ENCODE measurements around the gene ASPHD2.
"Not testable (repeated sequence)": the region's sequence is repeated elsewhere in the genome, so short reads cannot be mapped to it uniquely, and the experiment has no call there.

The ASPHD2 gene

GRCh38 chr22:26398741-26399153 lies 30.3 kb upstream of the ASPHD2 start:
- no peaks in the 10 kb centered on the region for H3K36me3 ChIP-seq (ENCODE audit: insufficient read depth, low read length)
- H3K4me3 ChIP-seq (ENCODE audit: low read length): no peak overlapping the region
- H3K27me3 ChIP-seq (ENCODE audit: control insufficient read depth, insufficient read depth, low read length): peaks cover 39% of the 10 kb centered on the region
- H3K4me2 ChIP-seq (ENCODE audit: low read length): peak overlapping the region; percentile 23
- H3K9me3 ChIP-seq (replicated peaks; ENCODE audit: low read length): no peaks in the 10 kb centered on the region
- no peak overlapping the region for H3K9ac ChIP-seq (ENCODE audit: low read depth, low read length)
- H3K4me1 ChIP-seq (ENCODE audit: control insufficient read depth, insufficient read depth, low read length): peaks cover 6% of the 10 kb centered on the region

GRCh38 chr22:26399289-26399688 lies 29.8 kb upstream of the ASPHD2 start:
- Histone ChIP-seq H3K36me3 (ENCODE audit: insufficient read depth, low read length) (no peaks in the 10 kb centered on the region), H3K27me3 (ENCODE audit: control insufficient read depth, insufficient read depth, low read length) (peaks cover 39% of the 10 kb centered on the region), H3K4me1 (ENCODE audit: control insufficient read depth, insufficient read depth, low read length) (peaks cover 6% of the 10 kb centered on the region), H3K4me2 (ENCODE audit: low read length) (peak overlapping the region; percentile 23), H3K4me3 (ENCODE audit: low read length) (no peak overlapping the region), H3K9me3 (replicated peaks; ENCODE audit: low read length) (no peaks in the 10 kb centered on the region), H3K9ac (ENCODE audit: low read depth, low read length) (no peak overlapping the region)

- Histone ChIP-seq H3K9ac (ENCODE audit: low read depth, low read length) (no peak overlapping the region), H3K9me3 (replicated peaks; ENCODE audit: low read length) (no peaks in the 10 kb centered on the region), H3K4me2 (ENCODE audit: low read length) (no peak overlapping the region), H3K4me3 (ENCODE audit: low read length) (no peak overlapping the region), H3K27me3 (ENCODE audit: control insufficient read depth, insufficient read depth, low read length) (peaks cover 26% of the 10 kb centered on the region), H3K36me3 (ENCODE audit: insufficient read depth, low read length) (no peaks in the 10 kb centered on the region), H3K4me1 (ENCODE audit: control insufficient read depth, insufficient read depth, low read length) (peaks cover 15% of the 10 kb centered on the region)
These were observed 27.3 kb upstream of the ASPHD2 start for GRCh38 chr22:26401726-26402125.

- H3K36me3 ChIP-seq (ENCODE audit: insufficient read depth, low read length): no peaks in the 10 kb centered on the region
- H3K9ac ChIP-seq (ENCODE audit: low read depth, low read length): no peak overlapping the region
- H3K27me3 ChIP-seq (ENCODE audit: control insufficient read depth, insufficient read depth, low read length): peaks cover 26% of the 10 kb centered on the region
- H3K4me1 ChIP-seq (ENCODE audit: control insufficient read depth, insufficient read depth, low read length): peaks cover 10% of the 10 kb centered on the region
- H3K4me3 ChIP-seq (ENCODE audit: low read length): no peak overlapping the region
- H3K4me2 ChIP-seq (ENCODE audit: low read length): no peak overlapping the region
- no peaks in the 10 kb centered on the region for H3K9me3 ChIP-seq (replicated peaks; ENCODE audit: low read length)
These were observed 24.1 kb upstream of the ASPHD2 start for GRCh38 chr22:26404851-26405421.

GRCh38 chr22:26406118-26406517 lies 22.9 kb upstream of the ASPHD2 start:
- no peaks in the 10 kb centered on the region for H3K36me3 ChIP-seq (ENCODE audit: insufficient read depth, low read length)
- H3K4me1 ChIP-seq (ENCODE audit: control insufficient read depth, insufficient read depth, low read length): peaks cover 10% of the 10 kb centered on the region
- peaks cover 36% of the 10 kb centered on the region for H3K27me3 ChIP-seq (ENCODE audit: control insufficient read depth, insufficient read depth, low read length)
- H3K9me3 ChIP-seq (replicated peaks; ENCODE audit: low read length): no peaks in the 10 kb centered on the region
- H3K4me3 ChIP-seq (ENCODE audit: low read length): no peak overlapping the region
- H3K9ac ChIP-seq (ENCODE audit: low read depth, low read length): no peak overlapping the region
- H3K4me2 ChIP-seq (ENCODE audit: low read length): no peak overlapping the region

GRCh38 chr22:26408562-26409220 lies 20.4 kb upstream of the ASPHD2 start:
- peaks cover 53% of the 10 kb centered on the region for H3K27me3 ChIP-seq (ENCODE audit: control insufficient read depth, insufficient read depth, low read length)
- H3K4me1 ChIP-seq (ENCODE audit: control insufficient read depth, insufficient read depth, low read length); H3K9me3 ChIP-seq (replicated peaks; ENCODE audit: low read length); H3K4me2 ChIP-seq (ENCODE audit: low read length); H3K36me3 ChIP-seq (ENCODE audit: insufficient read depth, low read length); H3K4me3 ChIP-seq (ENCODE audit: low read length); H3K9ac ChIP-seq (ENCODE audit: low read depth, low read length): not testable (repeated sequence)

GRCh38 chr22:26409719-26410335 lies 19.2 kb upstream of the ASPHD2 start:
- Histone ChIP-seq H3K4me1 (ENCODE audit: control insufficient read depth, insufficient read depth, low read length) (peaks cover 8% of the 10 kb centered on the region), H3K27me3 (ENCODE audit: control insufficient read depth, insufficient read depth, low read length) (peaks cover 46% of the 10 kb centered on the region), H3K4me2 (ENCODE audit: low read length) (no peak overlapping the region), H3K4me3 (ENCODE audit: low read length) (no peak overlapping the region), H3K9me3 (replicated peaks; ENCODE audit: low read length) (no peaks in the 10 kb centered on the region), H3K36me3 (ENCODE audit: insufficient read depth, low read length) (no peaks in the 10 kb centered on the region), H3K9ac (ENCODE audit: low read depth, low read length) (no peak overlapping the region)

GRCh38 chr22:26410386-26410785 lies 18.7 kb upstream of the ASPHD2 start:
- no peaks in the 10 kb centered on the region for H3K36me3 ChIP-seq (ENCODE audit: insufficient read depth, low read length)
- no peaks in the 10 kb centered on the region for H3K9me3 ChIP-seq (replicated peaks; ENCODE audit: low read length)
- no peak overlapping the region for H3K4me2 ChIP-seq (ENCODE audit: low read length)
- peaks cover 4% of the 10 kb centered on the region for H3K4me1 ChIP-seq (ENCODE audit: control insufficient read depth, insufficient read depth, low read length)
- H3K27me3 ChIP-seq (ENCODE audit: control insufficient read depth, insufficient read depth, low read length): peaks cover 42% of the 10 kb centered on the region
- H3K9ac ChIP-seq (ENCODE audit: low read depth, low read length): no peak overlapping the region
- no peak overlapping the region for H3K4me3 ChIP-seq (ENCODE audit: low read length)

GRCh38 chr22:26414347-26414746 lies 14.7 kb upstream of the ASPHD2 start:
- no peak overlapping the region for H3K4me3 ChIP-seq (ENCODE audit: low read length)
- no peaks in the 10 kb centered on the region for H3K9me3 ChIP-seq (replicated peaks; ENCODE audit: low read length)
- H3K9ac ChIP-seq (ENCODE audit: low read depth, low read length): no peak overlapping the region
- H3K27me3 ChIP-seq (ENCODE audit: control insufficient read depth, insufficient read depth, low read length): peaks cover 61% of the 10 kb centered on the region
- H3K4me2 ChIP-seq (ENCODE audit: low read length): no peak overlapping the region
- no peaks in the 10 kb centered on the region for H3K36me3 ChIP-seq (ENCODE audit: insufficient read depth, low read length)
- H3K4me1 ChIP-seq (ENCODE audit: control insufficient read depth, insufficient read depth, low read length): peaks cover 12% of the 10 kb centered on the region

- peaks cover 62% of the 10 kb centered on the region for H3K27me3 ChIP-seq (ENCODE audit: control insufficient read depth, insufficient read depth, low read length)
- no peaks in the 10 kb centered on the region for H3K36me3 ChIP-seq (ENCODE audit: insufficient read depth, low read length)
- H3K9ac ChIP-seq (ENCODE audit: low read depth, low read length): no peak overlapping the region
These were observed 12.8 kb upstream of the ASPHD2 start for GRCh38 chr22:26416256-26416655.

GRCh38 chr22:26416670-26417276 lies 12.3 kb upstream of the ASPHD2 start:
- H3K4me1 ChIP-seq (ENCODE audit: control insufficient read depth, insufficient read depth, low read length): peaks cover 12% of the 10 kb centered on the region
- peaks cover 57% of the 10 kb centered on the region for H3K27me3 ChIP-seq (ENCODE audit: control insufficient read depth, insufficient read depth, low read length)
- peak overlapping the region; percentile 30 for H3K4me2 ChIP-seq (ENCODE audit: low read length)
- no peak overlapping the region for H3K9ac ChIP-seq (ENCODE audit: low read depth, low read length)
- no peaks in the 10 kb centered on the region for H3K36me3 ChIP-seq (ENCODE audit: insufficient read depth, low read length)
- no peak overlapping the region for H3K4me3 ChIP-seq (ENCODE audit: low read length)
- H3K9me3 ChIP-seq (replicated peaks; ENCODE audit: low read length): no peaks in the 10 kb centered on the region

More at GRCh38 chr22:26416256-26416655, 12.8 kb upstream of the ASPHD2 start:
- peaks cover 12% of the 10 kb centered on the region for H3K4me1 ChIP-seq (ENCODE audit: control insufficient read depth, insufficient read depth, low read length)
- no peaks in the 10 kb centered on the region for H3K9me3 ChIP-seq (replicated peaks; ENCODE audit: low read length)
- no peak overlapping the region for H3K4me2 ChIP-seq (ENCODE audit: low read length)
- H3K4me3 ChIP-seq (ENCODE audit: low read length): no peak overlapping the region

Data from skeletal muscle satellite cell (primary cell).